Inferior parietal cortex (tissue), 1 donor: Measurements from ENCODE around the gene CHRNA4.
"Not testable (repeated sequence)": the region's sequence is repeated elsewhere in the genome, so short reads cannot be mapped to it uniquely, and the experiment has no call there.

Experiments used
- DNase-seq: peaks from one replicate; pipeline ENCODE4 v3.0.0-alpha.2; 2016; ENCODE audit errors: extremely low spot score

The CHRNA4 gene

DNA sequence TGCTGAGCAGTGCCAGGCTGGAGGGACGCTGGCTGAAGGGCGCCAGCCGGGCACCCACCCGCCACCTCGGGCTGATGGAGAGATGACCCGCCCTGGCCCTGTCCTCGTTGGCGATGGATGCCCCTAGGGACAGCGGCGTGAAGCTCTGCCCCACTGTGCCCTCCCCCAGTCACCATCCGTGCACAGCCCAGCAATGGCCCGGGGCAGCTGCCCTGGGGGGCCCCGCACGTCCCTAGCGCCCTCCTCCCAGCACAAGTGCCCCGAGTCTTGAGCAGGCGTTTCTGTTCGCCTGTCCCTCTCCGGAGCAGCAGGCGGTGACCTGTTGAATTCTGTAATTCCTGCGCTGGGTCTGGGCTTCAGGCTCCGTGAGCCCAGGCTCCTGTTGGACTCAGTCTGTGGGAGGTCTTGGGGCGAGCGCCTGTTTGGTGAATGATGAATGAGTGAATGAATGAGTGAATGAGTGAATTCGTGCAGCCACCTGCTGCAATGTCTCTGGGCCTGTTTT, 36.8 kb upstream of the CHRNA4 start:
- no peak for DNase-seq

DNA sequence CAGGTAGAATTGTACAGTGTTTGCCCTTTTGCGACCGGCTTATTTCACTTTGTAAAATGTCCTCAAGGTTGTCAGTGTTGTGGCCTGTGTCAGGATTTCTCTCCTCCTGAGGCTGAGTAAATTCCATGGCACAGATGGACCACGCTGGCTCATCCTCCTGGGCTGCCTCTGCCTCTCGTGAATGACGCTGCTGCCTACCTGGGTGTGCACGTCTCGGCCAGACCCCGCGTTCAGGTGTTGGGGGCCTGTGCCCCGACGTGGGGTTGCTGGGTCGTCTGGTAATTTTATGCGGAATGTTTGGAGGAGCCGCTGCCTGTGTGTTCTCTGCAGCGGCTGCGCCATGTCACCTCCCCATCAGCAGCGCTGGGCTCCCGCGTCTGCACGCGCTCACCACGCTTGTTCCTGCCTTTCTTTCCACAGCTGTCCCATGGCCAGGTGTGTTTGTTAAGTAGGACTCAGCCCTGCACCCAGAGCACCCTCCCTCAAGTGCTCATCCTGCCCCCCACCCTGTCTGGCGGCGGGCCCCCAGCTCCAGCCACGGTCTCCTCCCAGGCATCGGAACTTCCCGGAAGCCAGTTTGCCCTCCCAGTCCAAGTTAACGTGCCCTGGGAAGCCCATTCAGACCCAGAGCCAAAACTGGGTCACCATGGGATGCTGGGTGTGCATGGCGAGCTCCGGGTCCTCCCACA, 36.1 kb upstream of the CHRNA4 start:
- no peak for DNase-seq

DNA sequence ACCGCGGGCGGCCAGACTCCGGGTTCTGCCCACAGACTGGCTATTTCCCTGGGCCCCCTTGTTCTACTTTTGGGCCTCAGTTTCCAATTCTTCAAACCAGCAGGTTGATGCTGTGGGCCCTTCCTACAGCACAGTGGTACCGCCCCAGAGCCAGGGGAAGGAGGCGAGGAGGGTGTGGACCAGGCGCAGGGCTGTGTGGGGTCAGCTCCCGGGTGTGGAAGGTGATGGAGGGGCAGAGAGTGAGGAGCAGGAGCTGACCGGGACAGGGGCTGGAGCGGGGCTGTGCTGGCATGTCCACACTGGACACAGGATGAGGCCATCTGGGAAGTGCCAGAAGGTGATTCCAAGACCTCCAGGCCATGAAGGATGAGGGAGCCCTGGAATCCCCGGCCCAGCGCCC, 35.2 kb upstream of the CHRNA4 start:
- no peak for DNase-seq

DNA sequence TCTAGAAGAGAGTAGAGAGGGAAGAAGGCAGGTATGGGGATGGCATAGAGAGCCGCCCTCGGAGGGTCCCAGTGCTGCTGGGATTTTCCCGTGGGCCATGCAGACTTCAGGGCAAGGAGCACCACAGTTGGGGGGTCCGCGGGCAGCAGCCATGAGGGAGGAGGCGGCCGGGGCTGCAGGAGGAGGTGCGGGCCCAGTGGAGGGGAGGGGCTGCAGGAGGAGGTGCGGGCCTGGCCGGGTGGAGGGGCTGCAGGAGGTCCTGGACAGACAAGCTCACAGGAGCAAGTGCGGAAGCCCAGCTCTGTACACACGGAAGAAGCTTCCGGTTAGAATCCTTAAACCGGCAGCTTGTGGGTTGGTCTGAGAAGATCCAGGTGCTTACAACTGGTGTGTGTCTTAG, 34.6 kb upstream of the CHRNA4 start:
- DNase-seq: no peak

DNA sequence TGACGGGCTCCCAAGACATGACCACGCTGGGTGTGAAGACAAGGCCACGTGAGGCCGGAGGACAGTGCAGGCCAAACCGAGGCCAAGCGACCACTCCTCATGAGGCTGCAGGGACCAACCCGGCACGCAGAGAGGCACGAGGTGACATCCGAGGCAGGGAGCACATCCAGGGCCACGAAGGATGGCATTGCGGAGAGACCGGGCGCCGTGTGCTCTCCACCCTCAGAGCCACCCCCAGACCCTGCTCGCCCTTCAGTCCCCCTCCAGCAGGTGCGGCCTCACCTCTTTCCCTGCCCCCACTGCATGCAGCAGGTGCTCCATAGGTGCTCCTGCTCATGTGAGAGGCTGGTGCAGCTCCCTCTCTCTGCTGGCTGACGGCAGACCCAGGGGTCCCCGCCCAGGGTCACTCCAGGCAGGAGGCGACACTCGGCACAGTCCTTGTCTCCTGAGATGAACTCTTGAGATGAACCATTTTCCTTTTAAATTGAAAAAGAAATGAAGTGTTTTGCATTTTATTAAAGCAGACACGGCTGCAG, 33.8 kb upstream of the CHRNA4 start:
- DNase-seq: no peak

DNA sequence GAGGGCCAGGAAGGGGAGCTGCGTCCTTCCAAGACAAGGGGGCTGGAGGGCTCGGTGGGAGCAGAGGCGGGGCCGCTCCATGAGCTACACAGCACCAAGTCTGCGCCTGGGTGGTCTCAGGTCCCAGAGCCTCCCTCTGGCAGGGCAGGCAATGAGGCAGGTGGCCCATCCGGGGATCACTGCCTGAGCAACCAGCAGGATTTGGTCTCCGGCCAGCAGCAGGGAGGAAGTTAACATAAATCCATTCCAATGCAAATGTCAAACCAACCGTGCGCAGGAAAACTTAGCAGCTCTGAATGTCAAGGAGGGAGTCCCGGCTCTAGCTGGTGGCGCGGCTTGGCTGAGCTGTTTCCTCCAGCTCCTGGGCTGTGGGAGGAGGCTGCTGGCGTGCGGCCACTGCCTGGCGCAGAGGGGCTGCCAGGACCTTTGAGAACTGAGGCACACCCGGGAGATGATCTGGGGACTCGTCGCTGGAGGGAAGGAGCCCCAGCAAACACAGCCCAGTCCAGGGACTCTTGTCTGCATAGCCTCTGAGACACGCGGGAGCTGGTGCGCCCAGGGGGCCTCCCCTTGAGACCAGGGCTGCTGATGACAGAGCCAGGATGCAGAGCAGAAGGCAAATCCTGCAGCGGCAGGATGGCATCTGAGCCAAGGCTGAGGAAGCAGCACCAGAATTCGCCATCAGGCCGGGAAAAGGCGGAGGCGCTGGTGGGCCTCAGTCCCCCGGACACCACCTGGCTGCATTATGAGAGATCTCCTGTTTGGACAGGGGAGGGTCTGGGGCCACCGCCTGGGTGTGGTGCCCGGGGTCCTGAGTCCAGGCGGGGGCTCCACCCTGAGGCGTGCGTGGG, 33.1 kb upstream of the CHRNA4 start:
- DNase-seq: no peak

DNA sequence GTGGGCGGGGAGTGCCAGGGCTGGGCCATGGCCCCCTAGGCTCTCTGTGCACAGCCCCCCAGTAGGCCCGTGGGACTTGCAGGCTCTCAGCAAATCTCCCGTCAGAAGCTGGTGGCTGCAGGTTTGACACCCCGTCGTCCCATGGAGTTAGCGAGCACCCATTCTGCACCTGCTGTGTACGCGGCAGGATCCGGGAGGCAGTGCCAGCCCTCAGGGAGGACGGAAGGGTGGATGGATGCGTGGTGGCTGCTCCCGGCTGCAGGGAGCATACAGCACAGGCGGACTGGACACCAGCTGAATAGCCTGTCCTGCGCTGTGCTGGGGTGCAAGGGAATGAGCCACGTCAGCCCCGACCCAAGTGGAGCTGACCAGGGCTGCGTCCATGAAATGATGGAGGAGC, 32.4 kb upstream of the CHRNA4 start:
- no peak for DNase-seq

DNA sequence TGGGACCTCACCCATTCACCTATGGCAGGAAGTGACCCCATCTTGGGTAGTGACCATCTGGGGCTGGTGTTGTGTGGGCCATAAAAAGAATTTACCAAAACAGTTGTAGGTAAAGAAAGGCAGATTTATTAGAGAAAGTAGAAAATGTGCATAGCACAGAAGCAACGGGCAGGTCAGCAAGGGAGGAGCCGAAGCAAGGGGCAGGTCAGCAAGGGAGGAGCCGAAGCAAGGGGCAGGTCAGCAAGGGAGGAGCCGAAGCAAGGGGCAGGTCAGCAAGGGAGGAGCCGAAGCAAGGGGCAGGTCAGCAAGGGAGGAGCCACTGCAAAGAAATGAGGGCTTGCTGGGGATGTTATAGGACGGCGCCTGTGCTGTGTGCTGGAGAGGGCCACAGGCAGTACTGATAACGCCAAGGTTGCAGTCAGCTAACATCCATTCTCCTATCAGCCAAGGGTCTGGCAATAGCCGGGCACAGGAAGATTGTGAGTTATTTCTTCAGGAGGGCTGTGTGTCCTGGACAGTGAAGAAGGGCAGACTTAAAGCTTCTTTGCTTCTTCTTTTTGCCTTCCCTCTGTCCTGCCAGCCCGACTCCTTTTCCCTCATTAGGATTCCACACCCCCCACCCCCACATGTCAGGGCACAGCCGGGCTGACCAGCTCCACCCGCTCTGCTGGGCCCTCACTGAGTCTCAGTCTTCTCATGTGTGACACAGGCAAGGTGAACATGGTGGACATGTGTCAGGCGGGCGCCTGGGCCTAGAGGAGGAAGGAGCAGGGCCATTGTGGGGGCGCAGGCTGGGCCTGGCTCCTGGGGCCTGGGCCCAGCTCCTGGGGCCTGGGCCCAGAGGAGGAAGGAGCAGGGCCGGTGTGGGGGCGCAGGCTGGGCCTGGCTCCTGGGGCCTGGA, 31.6 kb upstream of the CHRNA4 start:
- no peak for DNase-seq

DNA sequence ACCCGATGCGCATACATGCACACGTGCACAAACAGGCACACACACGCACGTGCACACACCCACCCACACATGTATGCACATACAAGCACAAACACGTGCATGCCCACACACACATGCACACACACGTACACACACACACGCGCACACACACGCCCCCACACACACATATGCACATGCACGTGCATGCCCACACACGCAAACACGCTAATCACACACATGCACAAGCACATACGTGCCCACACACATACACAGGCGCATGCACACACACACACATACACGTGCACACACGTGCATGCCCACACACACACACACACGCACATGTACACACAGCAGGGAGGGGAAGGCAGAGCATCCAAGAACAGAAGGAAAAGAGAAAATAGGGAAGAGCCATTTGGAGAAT, 26.8 kb upstream of the CHRNA4 start:
- DNase-seq: no peak

DNA sequence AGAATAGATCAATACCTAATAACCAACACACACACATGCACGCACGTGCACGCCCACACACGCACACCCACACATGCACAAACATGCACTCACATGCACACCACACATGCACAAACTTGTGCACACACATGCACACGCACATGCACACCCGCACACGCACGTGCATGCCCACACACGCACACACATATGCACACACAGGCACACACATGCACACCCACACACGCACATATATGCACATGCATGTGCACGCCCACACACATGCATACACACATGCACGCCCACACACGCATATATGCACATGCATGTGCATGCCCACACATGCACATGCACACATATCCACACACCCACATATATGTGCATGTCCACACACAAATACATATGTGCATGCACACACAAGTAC, 26.2 kb upstream of the CHRNA4 start:
- DNase-seq: no peak

DNA sequence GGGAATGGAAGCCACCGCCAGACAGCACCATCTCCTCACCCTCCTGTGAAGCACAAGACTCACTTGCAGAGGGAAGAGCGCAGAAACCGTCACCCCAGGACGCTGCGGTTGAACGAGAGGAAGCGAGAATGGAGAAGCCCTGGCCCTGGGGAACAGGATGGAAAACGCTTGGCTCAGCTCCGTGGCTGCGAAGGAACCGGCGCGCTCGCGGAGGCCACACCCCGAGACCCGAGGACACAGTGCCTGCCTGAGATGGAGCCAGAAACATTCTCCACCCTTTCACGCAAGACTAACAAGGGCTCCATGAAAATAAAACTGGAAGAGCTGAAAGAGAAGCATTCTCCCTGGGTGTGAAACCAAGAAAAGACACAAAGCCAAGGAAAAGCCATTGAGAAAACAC, 25.3 kb upstream of the CHRNA4 start:
- DNase-seq: no peak

DNA sequence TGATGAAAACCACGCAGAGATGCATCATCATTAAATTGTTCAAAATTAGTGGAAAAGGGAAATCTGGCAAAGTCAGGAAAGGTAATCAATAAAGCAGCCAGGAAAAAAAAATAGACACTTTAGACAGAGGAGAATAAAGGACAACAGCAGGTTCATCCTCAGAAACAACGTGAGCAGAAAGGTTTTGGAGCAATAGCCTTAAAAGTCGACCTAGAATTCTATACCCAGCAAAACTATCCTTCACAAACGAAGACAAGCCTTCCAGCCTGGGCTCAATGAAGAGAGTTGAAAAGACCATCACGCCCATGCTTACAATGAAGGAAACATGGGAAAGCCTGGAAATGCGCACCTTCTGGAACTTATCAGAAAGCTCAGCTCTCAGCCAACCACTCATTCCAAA, 24.7 kb upstream of the CHRNA4 start:
- no peak for DNase-seq

DNA sequence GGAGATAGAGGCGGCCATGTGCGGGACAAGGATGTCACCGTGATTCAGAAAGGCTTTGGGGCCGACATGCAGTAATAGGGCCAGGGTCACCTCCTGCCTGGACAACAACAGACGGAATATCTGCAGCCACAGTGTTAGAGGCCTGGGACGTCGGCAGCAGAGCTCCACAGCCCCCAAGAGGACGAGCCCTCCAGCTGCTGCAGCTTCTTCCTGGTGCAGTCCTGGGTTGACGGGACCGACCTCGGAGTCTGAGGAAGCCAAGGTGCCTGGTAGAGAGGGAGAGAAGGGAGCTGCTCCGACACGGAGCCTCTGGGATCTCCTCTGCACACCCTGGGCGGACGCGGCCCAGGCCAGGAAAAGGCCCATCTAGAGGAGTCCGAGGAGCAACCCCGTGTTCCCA, 23.2 kb upstream of the CHRNA4 start:
- DNase-seq: no peak

DNA sequence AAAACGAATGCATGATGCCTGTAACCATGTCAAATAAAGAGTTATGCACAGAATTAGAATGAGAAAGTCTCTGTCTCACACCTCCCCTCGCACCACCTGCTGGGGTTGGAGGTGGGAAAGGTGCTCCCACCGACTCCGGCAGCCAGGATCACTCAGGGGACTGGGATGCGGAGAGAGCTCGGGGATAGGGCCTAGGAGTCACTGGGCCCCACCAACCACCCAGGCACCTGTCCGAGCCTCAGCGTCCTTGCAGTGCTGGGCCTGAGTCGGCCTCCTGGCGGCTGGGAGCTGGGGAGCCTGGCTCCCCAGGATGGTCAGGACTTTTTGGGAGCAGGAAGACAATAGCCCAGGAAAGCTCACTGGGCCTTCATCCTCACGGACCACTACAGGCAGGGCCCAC, 22.4 kb upstream of the CHRNA4 start:
- DNase-seq: no peak

DNA sequence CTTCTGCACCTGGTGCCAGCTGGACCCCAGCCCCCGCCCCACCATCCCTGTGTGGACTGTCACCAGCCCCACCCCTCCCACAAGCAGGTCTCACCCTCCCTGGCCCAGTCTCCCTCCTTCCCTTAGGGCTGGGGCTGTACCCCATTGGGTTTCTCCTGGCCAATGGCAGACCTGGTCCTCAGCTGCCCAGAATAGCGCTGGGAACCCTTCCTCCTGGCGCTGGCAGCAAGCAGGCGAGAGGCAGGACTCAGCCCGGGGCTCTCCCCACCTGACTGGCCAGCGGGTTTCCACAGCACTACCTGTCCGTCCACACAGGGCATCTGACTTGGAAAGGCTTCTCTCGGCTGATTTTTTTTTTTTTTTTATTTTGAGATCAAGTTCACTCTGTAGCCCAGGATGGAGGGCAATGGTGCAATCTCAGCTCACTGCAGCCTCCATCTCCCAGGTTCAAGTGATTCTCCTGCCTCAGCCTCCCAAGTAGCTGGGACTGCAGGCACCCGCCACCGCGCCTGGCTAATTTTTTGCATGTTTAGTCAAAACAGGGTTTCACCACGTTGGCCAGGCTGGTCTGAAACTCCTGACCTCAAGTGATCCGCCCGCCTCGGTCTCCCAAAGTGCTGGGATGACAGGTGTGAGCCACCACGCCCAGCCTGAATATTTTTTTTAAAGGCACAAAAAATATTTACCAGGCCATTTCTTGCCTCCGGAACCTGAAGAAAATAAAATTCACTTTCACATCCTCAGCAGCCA, 21.6 kb upstream of the CHRNA4 start:
- no peak for DNase-seq

DNA sequence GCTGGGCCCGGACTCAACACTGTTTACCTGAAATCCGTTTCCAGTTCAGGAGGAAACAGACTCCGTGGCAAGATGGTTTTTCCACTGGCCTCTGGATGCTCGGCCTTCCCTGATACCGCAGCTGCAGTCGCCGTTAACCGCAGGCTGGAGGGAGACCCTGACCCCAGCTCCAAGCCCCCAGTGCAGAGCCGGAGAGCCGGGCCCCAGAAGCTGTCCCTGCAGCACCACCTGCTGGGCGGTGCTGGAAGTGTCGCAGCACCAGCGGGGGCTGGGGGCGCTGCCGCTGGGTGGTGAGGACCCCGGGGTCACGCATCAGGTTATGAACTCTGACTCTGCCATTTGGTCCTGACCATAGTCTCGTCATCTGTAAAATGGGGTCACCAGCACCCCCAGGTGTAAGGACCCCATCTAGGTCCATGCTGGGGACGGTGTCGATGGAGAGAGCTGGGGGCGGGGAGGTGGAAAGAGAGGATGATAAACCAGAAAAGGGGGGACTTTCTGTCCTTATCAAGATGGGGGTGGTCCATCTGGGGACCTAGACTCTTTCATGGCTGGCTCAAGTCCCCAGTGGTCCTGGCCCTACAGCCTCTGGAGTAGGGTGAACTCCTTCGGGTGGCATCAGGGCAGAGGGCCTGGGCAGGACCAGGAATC, 20.8 kb upstream of the CHRNA4 start:
- DNase-seq: no peak

DNA sequence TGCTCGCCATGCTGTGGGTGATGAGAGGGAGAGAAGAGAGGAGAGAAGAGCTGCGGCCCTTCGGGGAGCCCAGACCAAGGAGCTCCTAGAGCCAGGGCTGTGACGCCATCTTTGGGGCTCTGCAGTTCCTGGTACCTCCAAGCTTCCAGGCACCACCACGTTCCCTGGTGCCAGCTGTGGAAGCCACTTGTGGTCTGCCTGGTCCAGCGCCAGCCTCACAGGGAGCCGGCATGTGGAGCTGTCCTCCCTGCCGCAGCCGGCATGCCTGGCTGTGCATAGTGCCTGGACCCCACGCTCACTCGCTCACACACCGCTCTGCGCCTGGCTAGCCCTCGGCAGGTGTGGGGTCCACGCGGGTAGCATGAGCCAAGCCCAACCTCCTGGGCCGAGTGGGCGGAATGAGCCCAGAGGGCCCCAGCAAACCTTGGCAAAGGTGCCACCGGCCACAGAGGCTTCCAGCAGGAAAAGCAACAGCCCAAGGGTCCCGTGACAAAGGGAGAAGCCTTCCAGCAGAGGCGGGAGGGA, 19.3 kb upstream of the CHRNA4 start:
- DNase-seq: no peak

DNA sequence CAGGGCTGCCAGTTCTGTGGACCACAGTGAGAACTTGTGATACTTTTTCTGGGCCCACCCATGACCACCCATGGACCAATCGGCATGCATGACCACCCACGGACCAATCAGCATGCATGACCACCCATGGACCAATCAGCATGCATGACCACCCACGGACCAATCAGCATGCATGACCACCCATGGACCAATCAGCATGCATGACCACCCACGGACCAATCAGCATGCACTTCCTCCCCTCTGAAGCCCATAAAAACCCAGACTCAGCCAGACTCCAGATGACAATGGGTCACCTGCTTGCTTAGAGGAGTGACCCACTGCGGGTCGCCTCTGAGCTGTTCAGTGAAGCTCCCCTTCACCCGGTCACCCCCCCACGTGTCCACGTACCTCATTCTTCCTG, 18.7 kb upstream of the CHRNA4 start:
- DNase-seq: not testable (repeated sequence)

DNA sequence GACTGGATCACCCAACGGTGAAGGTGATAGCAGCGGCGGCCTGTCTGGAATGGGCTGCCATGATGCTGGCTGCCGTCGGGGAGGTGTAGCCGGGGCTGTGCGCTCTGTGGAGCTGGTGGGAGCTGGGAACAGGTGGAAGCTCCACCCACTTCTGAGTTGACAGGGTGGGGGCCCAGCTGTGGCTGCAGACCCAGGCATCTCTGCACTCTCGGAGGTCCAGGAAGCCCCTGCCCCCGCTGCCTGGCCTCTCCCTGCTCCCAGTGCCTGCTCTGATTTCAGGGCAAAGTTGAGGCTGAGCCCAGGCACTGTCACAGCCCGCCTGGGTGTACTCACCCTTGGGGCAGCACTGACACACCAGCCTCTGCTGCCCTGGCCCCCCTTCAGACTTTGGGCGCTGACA, 18.1 kb upstream of the CHRNA4 start:
- no peak for DNase-seq

DNA sequence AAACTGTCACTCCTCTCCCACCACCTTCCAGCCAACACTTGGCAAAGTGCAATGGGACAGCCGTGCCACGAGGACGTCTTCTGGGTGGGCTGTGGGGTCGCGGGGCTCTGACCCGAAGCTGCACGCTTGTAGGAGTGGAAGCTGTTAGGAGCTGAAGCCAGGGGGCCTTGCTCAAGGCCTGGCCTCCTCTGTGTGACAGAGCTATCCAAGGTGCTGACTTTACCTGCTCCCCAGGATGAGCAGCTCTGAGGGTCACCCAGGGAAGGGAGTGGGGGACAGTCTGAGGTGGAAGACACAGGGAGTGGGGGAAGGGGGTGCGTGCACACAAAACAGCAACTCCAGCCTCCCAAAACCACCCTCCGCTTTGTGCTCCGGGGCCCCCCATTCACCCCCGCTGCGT, 17.5 kb upstream of the CHRNA4 start:
- DNase-seq: no peak
